ENCODE results near the gene IFI16.
A peak's percentile ranks its signal among the peaks of the same experiment; 100 is the strongest.
"Not testable (repeated sequence)": the region's sequence is repeated elsewhere in the genome, so short reads cannot be mapped to it uniquely, and the experiment has no call there.

IFI16 gene

GRCh38 chr1:159009704-159010361, at the start of gene IFI16:
Gene IFI16, plus strand, starts transcription at chr1:159009907. Its CDS starts 4,774 bp downstream, at chr1:159014681.
- DNase-seq, result peak; percentile 64

GRCh38 chr1:158961178-158961577, 48.5 kb upstream of the IFI16 start:
- no peak for DNase-seq

- no peak for DNase-seq
Observed at GRCh38 chr1:158962983-158963382, 46.7 kb upstream of the IFI16 start.

GRCh38 chr1:158969166-158969565, 40.5 kb upstream of the IFI16 start:
- no peak for DNase-seq

- no peak for DNase-seq
Observed at GRCh38 chr1:158969855-158970254, 39.9 kb upstream of the IFI16 start.

- DNase-seq, result no peak
Observed at GRCh38 chr1:158972841-158973240, 36.9 kb upstream of the IFI16 start.

- no peak for DNase-seq
Observed at GRCh38 chr1:158976219-158976618, 33.5 kb upstream of the IFI16 start.

- no peak for DNase-seq
Observed at GRCh38 chr1:158978730-158979129, 31.0 kb upstream of the IFI16 start.

- DNase-seq, result no peak
Observed at GRCh38 chr1:158979229-158979628, 30.5 kb upstream of the IFI16 start.

GRCh38 chr1:158983235-158983634, 26.5 kb upstream of the IFI16 start:
- no peak for DNase-seq

GRCh38 chr1:158984386-158984785, 25.3 kb upstream of the IFI16 start:
- no peak for DNase-seq

- DNase-seq, result no peak
Observed at GRCh38 chr1:158989424-158989823, 20.3 kb upstream of the IFI16 start.

- no peak for DNase-seq
Observed at GRCh38 chr1:158992787-158993312, 16.9 kb upstream of the IFI16 start.

- no peak for DNase-seq
Observed at GRCh38 chr1:158996998-158997397, 12.7 kb upstream of the IFI16 start.

GRCh38 chr1:158998037-158998780, 11.5 kb upstream of the IFI16 start:
- no peak for DNase-seq

- no peak for DNase-seq
Observed at GRCh38 chr1:158998781-158999161, 10.9 kb upstream of the IFI16 start.

- no peak for DNase-seq
Observed at GRCh38 chr1:158999316-159000069, 10.2 kb upstream of the IFI16 start.

- no peak for DNase-seq
Observed at GRCh38 chr1:159000070-159000409, 9.7 kb upstream of the IFI16 start.

GRCh38 chr1:159000625-159001024, 9.1 kb upstream of the IFI16 start:
- no peak for DNase-seq

GRCh38 chr1:159005161-159005560, 4.5 kb upstream of the IFI16 start:
- DNase-seq, result no peak

- DNase-seq, result no peak
Observed at GRCh38 chr1:159005676-159006075, 4.0 kb upstream of the IFI16 start.

- not testable (repeated sequence) for DNase-seq
Observed at GRCh38 chr1:159006210-159006807, 3.4 kb upstream of the IFI16 start.

GRCh38 chr1:159007726-159008125, 2.0 kb upstream of the IFI16 start:
- no peak for DNase-seq

Data from stimulated activated CD8-positive, alpha-beta memory T cell treated with anti-CD3 and anti-CD28 coated beads, Interleukin-4, amount 100 ng/mL, for 48 hours (primary cell).